ENCODE data around the gene ZNF536. TPM values are rescaled to one million over a fixed set of nuclear protein-coding genes. Genes with fewer than 3 reads are reported as not detected.

ZNF536 gene
- total and polyA plus RNA-seq, 2 of the 13 experiments (the other 11 are each of a cell fraction or from before 2014, with no cell fraction given) = not detected

- intact Hi-C loops (cut with micrococcal nuclease; ENCODE audit: unreplicated experiment) = no loop called here
- Histone ChIP-seq H3K9ac (ENCODE audit: insufficient read depth, low read depth, low read length) (no peak overlapping the region), H3K9me3 (ENCODE audit: low read length) (no peaks in the 10 kb centered on the region), H3K4me3 (replicated peaks in 1 of 3; ENCODE audit: insufficient read depth in 1 of 3, low read depth in 2 of 3, low read length in 3 of 3) (no peak overlapping the region), H4K20me1 (ENCODE audit: insufficient read depth, low read length) (no peaks in the 10 kb centered on the region), H3K79me2 (ENCODE audit: insufficient read depth, low read length) (no peaks in the 10 kb centered on the region), H3K36me3 (replicated peaks in 1 of 2; ENCODE audit: control insufficient read depth in 1 of 2, insufficient read depth in 2 of 2, low read length in 2 of 2) (no peaks in the 10 kb centered on the region), H3K27me3 (ENCODE audit: control insufficient read depth in 1 of 2, insufficient read depth in 2 of 2, low read length in 2 of 2) (peaks cover 0 to 15% of the 10 kb centered on the region in 2 experiments; a peak in 2 of 5 replicates), H2AFZ (ENCODE audit: low read length) (no peak overlapping the region), H3K4me2 (ENCODE audit: low read depth, low read length) (no peak overlapping the region), H3K4me1 (ENCODE audit: insufficient read depth, low read length) (no peaks in the 10 kb centered on the region), H3K27ac (ENCODE audit: extremely low read length, insufficient read depth, low read length) (no peak overlapping the region)
- FAIRE-seq = no peak
- WGBS (ENCODE audit: low lambda C conversion rate) = 22% methylated on average over 5 of the region's 6 CpGs
- ChIA-PET CTCF (ENCODE audit: low intra/inter-chr PET ratio, low total read pairs) (no interaction called here), POLR2A (no interaction called here)
- in situ Hi-C loops (cut with HindIII; ENCODE audit: extremely low pct_ligation_motif_present, low pct_unique_long_range_greater_than_20kb) = no loop called here
- ATAC-seq = no peak
- BruUV-seq (replicated peaks) = no TSS peak
- DNase-seq (ENCODE audit: low spot score) = no peak
- TF ChIP-seq HOXA9 (CRISPR knock-in tag; IDR thresholded peaks at IDR 0.05; ENCODE audit: borderline replicate concordance) (no peak), SMAD3 (CRISPR knock-in tag; IDR thresholded peaks at IDR 0.05) (no peak), ZNF121 (CRISPR knock-in tag; IDR thresholded peaks at IDR 0.05) (no peak), HMGA1 (CRISPR knock-in tag; conservative IDR thresholded peaks at IDR 0.05) (no peak), ZNF639 (CRISPR knock-in tag; conservative IDR thresholded peaks at IDR 0.05) (no peak), KIAA2018 (CRISPR knock-in tag; IDR thresholded peaks at IDR 0.05; ENCODE audit: borderline replicate concordance) (no peak)
These were observed 174.1 kb downstream of the ZNF536 start for GRCh38 chr19:30546332-30546731.
